SU-DHL-6 (cell line): ENCODE results near the gene ALAS1.
"Not testable (repeated sequence)": the region's sequence is repeated elsewhere in the genome, so short reads cannot be mapped to it uniquely, and the experiment has no call there.

ENCODE experiments used
- H2AFZ ChIP-seq: fragments of 200-600 bp; sonication (generic); 2 replicates; pipeline ENCODE4 v1.6.1; 2014; ENCODE audit warnings: low read depth, mild to moderate bottlenecking, moderate library complexity, mixed read lengths, antibody characterized with exemption, low read length; ENCODE audit not compliant: severe bottlenecking
- H3F3A ChIP-seq: fragments of 200-600 bp; shearing (Covaris generic); 2 replicates; pipeline ENCODE4 v1.6.0; 2016; ENCODE audit warnings: antibody characterized with exemption, mild to moderate bottlenecking; ENCODE audit not compliant: insufficient read depth
- H3K27ac ChIP-seq: fragments of 200-600 bp; sonication (generic); 2 replicates; pipeline ENCODE4 v1.5.1; 2016; ENCODE audit warnings: low read depth, mild to moderate bottlenecking, low read length, moderate library complexity, mixed read lengths
- H3K27me3 ChIP-seq: fragments of 200-600 bp; sonication (generic), shearing (Covaris generic); 2 replicates; pipeline ENCODE4 v1.6.0; 2014; ENCODE audit warnings: mild to moderate bottlenecking, low read length
- H3K36me3 ChIP-seq: fragments of 200-600 bp; sonication (generic); 2 replicates; pipeline ENCODE4 v1.6.1; 2014; ENCODE audit warnings: mild to moderate bottlenecking, low read length, mixed read lengths
- H3K4me2 ChIP-seq: fragments of 300-600, 200-600 bp; shearing (Covaris generic), sonication (generic); 2 replicates; pipeline ENCODE4 v1.6.0; 2014; ENCODE audit warnings: low read length, low read depth, mild to moderate bottlenecking; ENCODE audit not compliant: poor library complexity, severe bottlenecking
- H3K4me3 ChIP-seq: fragments of 200-600 bp; sonication (generic); 2 replicates; pipeline ENCODE4 v1.5.1; 2014; ENCODE audit warnings: antibody characterized with exemption, low read length, mild to moderate bottlenecking, mixed read lengths; ENCODE audit not compliant: insufficient read depth, poor library complexity, severe bottlenecking
- H3K79me2 ChIP-seq: fragments of 200-600 bp; sonication (generic); 2 replicates; pipeline ENCODE4 v1.6.1; 2014; ENCODE audit warnings: mild to moderate bottlenecking, low read length, moderate library complexity; ENCODE audit not compliant: insufficient read depth
- H3K9ac ChIP-seq: fragments of 200-600 bp; sonication (generic); 2 replicates; pipeline ENCODE4 v1.7.0; 2014; ENCODE audit warnings: mild to moderate bottlenecking, low read length
- H3K9me2 ChIP-seq: fragments of 200-600 bp; sonication (generic); replicated peaks from 2 replicates; pipeline ENCODE4 v1.6.1; 2014; ENCODE audit warnings: low read length; ENCODE audit not compliant: insufficient read depth
- H3K9me3 ChIP-seq: fragments of 200-600 bp; sonication (generic); 2 replicates; pipeline ENCODE4 v1.6.1; 2014; ENCODE audit warnings: low read length, mixed read lengths; ENCODE audit not compliant: insufficient read depth
- H4K20me1 ChIP-seq: fragments of 200-600 bp; sonication (generic); 2 replicates; pipeline ENCODE4 v1.6.1; 2014; ENCODE audit warnings: low read depth, mild to moderate bottlenecking, antibody characterized with exemption, low read length, moderate library complexity, mixed read lengths
- EZH2phosphoT487 ChIP-seq: fragments of 200-600 bp; sonication (generic), shearing (Covaris generic); conservative IDR thresholded peaks from 2 replicates; pipeline ENCODE4 v1.6.1; 2018; ENCODE audit warnings: mild to moderate bottlenecking, antibody characterized with exemption, low read length, moderate library complexity, mixed read lengths
- TF ChIP-seq, protein P1 (sequence below): fragments of 200-600 bp; sonication (generic); IDR thresholded peaks from one replicate; pipeline ENCODE4 v1.5.1; 2017; ENCODE audit warnings: antibody characterized with exemption, mild to moderate bottlenecking, low read length, moderate library complexity; ENCODE audit not compliant: insufficient read depth, poor library complexity, severe bottlenecking

The ALAS1 gene

DNA sequence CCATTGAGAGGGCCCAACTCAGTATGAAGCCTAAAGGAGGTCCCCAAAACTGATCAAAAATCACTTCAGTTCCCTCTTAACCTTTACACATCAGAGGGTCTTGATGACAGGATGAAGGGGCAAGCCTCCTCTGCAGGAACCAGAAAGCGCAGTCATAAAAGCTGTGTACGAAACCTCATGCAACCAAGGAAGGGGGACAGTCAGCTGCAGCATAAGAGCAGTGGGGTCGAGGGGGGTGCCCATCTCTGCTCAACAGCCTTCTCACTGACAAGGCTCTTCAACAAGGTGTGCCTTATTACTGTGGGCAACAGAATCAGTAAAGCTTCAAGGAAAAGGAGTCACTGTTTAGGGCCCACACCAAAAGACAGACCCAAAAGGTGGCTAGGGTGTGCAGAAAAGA, 47.6 kb upstream of the ALAS1 start:
- H3K4me2 ChIP-seq, result no peak overlapping the region
- H3K79me2 ChIP-seq, result peaks cover 15% of the 10 kb centered on the region; the same call in 1 of the 2 replicates
- H3K36me3 ChIP-seq, result no peaks in the 10 kb centered on the region
- H3K4me3 ChIP-seq, result no peak overlapping the region
- no peaks in the 10 kb centered on the region for H3F3A ChIP-seq
- H3K9me2 ChIP-seq, result no peaks in the 10 kb centered on the region
- no peak overlapping the region for H3K9ac ChIP-seq
- H3K27ac ChIP-seq, result no peak overlapping the region
- TF ChIP-seq EZH2phosphoT487, result no peak
- TF ChIP-seq, protein P1, sequence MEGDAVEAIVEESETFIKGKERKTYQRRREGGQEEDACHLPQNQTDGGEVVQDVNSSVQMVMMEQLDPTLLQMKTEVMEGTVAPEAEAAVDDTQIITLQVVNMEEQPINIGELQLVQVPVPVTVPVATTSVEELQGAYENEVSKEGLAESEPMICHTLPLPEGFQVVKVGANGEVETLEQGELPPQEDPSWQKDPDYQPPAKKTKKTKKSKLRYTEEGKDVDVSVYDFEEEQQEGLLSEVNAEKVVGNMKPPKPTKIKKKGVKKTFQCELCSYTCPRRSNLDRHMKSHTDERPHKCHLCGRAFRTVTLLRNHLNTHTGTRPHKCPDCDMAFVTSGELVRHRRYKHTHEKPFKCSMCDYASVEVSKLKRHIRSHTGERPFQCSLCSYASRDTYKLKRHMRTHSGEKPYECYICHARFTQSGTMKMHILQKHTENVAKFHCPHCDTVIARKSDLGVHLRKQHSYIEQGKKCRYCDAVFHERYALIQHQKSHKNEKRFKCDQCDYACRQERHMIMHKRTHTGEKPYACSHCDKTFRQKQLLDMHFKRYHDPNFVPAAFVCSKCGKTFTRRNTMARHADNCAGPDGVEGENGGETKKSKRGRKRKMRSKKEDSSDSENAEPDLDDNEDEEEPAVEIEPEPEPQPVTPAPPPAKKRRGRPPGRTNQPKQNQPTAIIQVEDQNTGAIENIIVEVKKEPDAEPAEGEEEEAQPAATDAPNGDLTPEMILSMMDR, result no peak
- H3K27me3 ChIP-seq, result no peaks in the 10 kb centered on the region
- no peak overlapping the region for H2AFZ ChIP-seq
- H3K9me3 ChIP-seq, result no peaks in the 10 kb centered on the region
- no peaks in the 10 kb centered on the region for H4K20me1 ChIP-seq

DNA sequence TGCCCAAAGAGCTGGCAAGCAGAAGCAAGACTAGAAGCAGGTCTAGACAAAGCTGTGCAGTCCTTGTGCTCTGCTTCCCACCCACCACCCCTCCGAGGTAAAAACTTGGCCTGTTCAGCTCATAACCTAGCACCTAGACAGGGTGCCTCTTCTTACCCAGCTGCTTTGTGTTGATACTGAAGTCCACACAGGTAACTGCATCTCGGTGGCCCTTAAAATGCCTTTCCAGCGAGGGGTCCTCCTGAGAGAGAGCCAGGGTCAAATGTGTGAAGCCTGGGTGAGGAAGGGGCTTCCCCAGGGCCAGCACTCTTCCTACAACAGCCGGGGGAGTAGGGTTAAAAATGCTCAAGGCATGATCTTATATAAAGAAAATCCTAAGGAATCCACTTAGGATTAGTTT, 47.1 kb upstream of the ALAS1 start:
- no peaks in the 10 kb centered on the region for H3K36me3 ChIP-seq
- H3F3A ChIP-seq, result no peaks in the 10 kb centered on the region
- TF ChIP-seq, protein P1, result no peak
- no peak for TF ChIP-seq EZH2phosphoT487
- no peak overlapping the region for H2AFZ ChIP-seq
- H4K20me1 ChIP-seq, result no peaks in the 10 kb centered on the region
- peaks cover 15% of the 10 kb centered on the region; the same call in 1 of the 2 replicates for H3K79me2 ChIP-seq
- no peaks in the 10 kb centered on the region for H3K27me3 ChIP-seq
- no peaks in the 10 kb centered on the region for H3K9me3 ChIP-seq
- H3K27ac ChIP-seq, result no peak overlapping the region
- no peak overlapping the region for H3K4me3 ChIP-seq
- H3K9ac ChIP-seq, result no peak overlapping the region
- no peak overlapping the region for H3K4me2 ChIP-seq
- H3K9me2 ChIP-seq, result no peaks in the 10 kb centered on the region

DNA sequence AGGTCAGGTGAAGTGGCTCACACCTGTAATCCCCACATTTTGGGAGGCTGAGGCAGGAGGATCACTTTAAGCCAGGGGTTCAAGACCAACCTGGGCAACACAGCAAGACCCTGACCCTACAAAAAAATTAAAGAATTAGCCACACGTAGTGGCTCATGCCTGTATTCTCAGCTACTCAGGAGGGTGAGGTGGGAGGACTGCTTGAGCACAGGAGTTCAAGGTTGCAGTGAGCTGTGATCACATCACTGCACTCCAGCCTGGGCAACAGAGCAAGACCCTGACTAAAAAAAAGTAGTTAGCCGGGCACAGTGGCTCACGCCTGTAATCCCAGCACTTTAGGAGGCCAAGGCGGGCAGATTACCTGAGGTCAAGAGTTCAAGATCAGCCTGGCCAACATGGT, 46.0 kb upstream of the ALAS1 start:
- not testable (repeated sequence) for H3K4me2 ChIP-seq, H3K36me3 ChIP-seq, H3K9me2 ChIP-seq, H3K27me3 ChIP-seq, H3F3A ChIP-seq, H3K4me3 ChIP-seq, H4K20me1 ChIP-seq, H3K27ac ChIP-seq, H3K9ac ChIP-seq, H2AFZ ChIP-seq, H3K9me3 ChIP-seq
- peaks cover 15% of the 10 kb centered on the region; the same call in 1 of the 2 replicates for H3K79me2 ChIP-seq

DNA sequence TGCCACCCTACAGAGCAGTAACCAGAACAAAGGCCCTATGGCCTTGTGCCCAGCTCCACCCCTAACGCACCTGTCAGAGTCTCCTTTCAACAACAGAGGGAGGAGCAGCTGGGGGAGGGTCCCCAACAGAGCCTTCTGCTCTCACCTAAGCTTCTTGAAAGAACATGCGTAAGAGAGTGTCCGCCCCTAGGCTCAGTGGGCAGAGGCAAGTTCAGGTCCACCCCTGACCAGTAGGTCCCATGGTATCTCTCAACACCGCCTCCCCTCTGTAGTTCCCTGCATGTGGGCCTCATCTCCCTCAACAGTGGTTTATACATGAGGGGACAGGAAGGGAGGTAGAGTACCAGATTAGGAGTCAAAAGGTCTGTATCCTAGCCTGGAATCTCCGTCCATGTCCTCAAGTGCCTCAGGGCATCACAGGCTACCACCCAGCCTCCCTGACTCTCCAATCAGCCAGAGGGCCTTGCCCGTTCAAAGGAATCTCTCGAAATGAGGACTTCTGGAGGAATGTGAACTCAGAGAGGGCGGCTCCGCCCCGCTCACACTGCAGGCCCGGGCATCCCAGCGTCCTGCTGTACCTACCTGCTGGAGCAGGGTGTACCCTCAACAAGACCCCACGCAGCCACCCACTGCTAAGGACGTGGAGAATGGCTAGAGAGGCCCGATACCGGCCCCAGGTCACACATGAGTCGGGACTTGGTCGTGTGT, 44.4 kb upstream of the ALAS1 start:
- TF ChIP-seq, protein P1, result no peak
- no peak for TF ChIP-seq EZH2phosphoT487
- Histone ChIP-seq H3K9ac (peak overlapping the region; percentile 92), H2AFZ (peak overlapping the region; percentile 82), H3K9me2 (no peaks in the 10 kb centered on the region), H3K27ac (peak overlapping the region; percentile 56), H3K27me3 (no peaks in the 10 kb centered on the region), H3F3A (no peaks in the 10 kb centered on the region), H3K36me3 (no peaks in the 10 kb centered on the region), H4K20me1 (no peaks in the 10 kb centered on the region), H3K4me3 (peak overlapping the region; percentile 80), H3K79me2 (peaks cover 15% of the 10 kb centered on the region; the same call in 1 of the 2 replicates), H3K4me2 (peak overlapping the region; percentile 88), H3K9me3 (no peaks in the 10 kb centered on the region)
